Activated CD8-positive, alpha-beta memory T cell treated with anti-CD3 and anti-CD28 coated beads, Interleukin-2, amount 50 U/mL, for 1 hour (primary cell): ENCODE measurements around the gene CALCOCO2.
"Not testable (repeated sequence)": the region's sequence is repeated elsewhere in the genome, so short reads cannot be mapped to it uniquely, and the experiment has no call there.

Experiments
- DNase-seq: peaks from one replicate; pipeline ENCODE4 v3.0.0-alpha.2; 2020; ENCODE audit errors: extremely low read depth

The CALCOCO2 gene, protein sequence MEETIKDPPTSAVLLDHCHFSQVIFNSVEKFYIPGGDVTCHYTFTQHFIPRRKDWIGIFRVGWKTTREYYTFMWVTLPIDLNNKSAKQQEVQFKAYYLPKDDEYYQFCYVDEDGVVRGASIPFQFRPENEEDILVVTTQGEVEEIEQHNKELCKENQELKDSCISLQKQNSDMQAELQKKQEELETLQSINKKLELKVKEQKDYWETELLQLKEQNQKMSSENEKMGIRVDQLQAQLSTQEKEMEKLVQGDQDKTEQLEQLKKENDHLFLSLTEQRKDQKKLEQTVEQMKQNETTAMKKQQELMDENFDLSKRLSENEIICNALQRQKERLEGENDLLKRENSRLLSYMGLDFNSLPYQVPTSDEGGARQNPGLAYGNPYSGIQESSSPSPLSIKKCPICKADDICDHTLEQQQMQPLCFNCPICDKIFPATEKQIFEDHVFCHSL

DNA sequence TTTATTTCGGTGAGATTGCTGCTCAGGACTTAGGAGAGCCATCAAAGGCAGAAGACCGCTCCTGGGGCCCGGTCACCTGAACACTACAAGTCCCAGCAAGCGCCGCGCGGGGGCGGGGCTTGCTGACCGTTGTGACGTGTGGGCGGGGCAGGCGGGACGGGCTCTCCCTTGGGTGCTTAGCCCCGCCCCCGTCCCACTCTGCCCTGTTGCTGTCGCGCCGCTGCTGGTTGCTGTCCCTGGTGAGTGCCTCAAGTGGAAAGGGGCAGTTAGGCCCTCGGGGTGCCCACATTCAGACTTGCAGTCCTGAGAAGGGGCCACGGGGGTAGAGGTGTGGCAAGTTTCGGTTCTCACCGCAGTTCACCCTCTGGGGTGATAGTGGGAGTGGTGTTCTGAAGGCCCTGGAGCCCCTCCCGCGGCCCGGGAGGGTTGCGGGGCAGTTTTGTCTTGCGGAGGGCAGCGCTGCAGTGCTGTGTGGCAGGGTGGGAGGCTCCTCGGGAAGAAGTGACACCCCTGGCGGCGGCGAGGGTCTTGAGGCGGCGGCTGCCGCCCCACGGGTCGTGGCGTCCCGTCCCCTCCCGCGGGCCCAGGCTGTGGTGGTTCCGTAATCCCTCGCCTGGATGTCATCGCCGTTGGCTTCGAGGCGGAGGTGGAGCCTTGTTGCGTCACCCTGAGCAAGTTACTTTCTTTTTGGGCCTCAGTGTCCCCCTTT is at the start of gene CALCOCO2:
Gene CALCOCO2, plus strand, starts transcription at position 196 of the 709 bp plus-strand sequence. CDS start 10,673 bp downstream, outside the sequence.
- DNase-seq = peak; percentile 61

DNA sequence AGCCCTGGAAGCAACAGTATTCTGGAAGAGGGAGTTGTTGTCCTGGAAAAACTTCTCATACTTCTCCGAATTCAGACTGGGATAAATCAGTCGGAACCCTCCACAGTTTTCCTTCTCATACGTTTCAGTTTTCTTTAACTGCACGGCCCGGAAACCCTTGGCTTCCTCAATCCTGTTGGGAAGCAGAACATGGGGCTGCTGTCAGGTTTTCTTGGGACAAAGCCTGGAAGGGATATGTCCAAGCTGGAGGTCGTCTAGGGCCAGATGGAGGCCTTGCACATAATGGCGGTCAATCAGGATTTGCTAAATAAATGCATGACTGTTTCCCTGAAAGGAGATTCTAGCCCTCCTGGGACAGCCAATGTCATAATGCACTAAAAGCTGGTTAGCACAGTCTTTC is 43.0 kb upstream of the CALCOCO2 start:
- no peak for DNase-seq

DNA sequence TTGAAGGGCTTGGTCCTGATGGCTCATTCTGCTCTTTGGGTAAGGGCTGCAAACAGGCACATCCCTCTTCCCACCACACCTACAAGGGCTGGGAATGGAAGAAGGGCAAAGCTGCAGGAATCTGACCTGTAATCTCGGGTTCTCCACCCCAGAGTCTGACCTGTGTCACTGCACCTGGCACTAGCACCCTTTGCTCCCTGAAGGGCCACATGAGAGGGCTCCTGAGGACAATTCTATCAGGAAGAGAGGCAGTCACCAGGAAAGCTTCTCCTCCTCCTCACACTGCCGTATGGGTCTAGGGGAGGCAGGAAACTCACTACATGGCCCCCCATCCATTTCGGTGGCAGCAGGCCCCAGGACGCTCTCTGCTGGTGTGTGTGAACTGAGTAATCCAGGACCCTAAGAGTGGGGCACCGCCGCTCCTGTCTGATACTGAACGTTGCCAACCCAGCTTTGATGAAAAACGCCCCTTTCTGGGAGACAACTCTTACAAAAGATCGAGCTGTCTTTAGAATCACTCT is 40.2 kb upstream of the CALCOCO2 start:
- no peak for DNase-seq

DNA sequence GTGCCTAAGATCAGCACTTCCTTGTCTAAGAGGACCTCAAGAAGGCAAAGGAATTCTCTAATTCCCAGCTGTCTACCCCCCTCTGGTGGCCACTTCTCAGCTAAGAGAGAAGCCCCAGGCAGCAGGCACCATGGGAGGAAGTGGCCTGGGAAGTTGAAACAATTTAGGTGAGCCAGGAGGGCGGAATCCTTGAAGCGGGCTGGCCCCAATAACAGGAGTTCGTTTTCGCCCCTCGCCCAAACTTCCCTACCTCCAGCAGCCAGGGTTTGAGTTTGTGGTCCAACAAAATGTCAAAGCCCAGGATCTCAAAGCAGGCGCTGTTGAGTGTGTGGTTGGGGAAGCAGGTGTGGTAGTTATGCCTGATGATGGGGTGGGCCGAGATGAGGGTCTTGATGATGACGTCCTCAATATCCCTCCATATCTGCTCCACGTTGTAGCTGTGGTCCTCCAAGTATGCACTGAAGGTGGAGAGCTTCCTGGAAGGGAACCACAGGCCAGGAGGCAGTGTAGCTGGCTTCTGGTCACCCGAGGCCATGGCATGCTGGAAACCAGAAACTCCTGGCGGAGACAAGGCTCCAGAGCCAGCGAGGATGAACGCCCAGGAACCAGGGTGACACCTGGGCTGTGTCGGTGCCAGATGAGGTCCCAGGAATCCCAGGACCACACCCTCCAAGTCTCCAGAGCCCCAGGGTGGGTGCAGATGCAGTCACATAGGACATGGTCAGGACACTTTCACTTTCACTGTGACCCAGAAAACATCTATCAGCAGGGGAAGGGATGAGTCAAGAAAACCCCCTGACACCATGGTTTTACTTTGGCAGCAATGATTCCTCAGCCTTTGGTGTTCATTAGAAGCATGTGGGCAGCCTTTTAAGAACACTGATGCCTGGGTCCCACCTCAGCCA is 39.5 kb upstream of the CALCOCO2 start:
- DNase-seq = no peak

DNA sequence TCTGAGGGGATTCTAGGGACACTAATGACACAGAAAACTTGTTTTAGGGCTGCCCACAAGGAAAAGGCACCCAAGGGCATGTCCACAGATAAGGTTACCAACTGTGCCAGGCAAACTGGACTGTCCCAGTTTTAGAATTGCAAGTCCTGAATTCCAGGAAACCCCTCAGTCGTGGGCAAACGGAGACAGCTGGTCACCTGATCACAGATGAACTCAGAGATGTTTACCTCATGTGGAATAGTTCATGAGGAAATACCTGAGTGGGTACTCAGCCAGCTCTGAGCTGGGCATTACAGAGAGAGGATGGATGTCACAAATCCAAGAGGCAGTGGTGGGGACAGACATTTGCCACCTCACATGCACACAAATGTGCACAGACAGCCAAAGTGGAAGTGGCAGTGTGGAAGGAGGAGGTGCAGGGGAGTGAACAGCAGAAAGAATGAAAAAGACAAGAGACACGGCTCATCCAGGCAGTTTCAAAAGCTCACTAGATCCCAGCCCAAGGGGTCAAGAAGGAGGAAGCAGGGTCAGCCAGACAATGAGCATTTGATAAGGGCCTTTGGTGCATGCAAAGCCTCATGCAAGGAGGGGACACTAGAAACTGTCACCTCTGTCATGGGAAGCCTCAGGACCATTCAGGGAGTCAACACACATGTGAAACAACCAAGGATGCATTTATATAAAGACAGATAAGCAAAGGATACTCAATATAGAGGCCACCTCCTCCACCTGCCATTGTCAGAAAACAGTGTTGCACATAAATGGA is 38.6 kb upstream of the CALCOCO2 start:
- no peak for DNase-seq

DNA sequence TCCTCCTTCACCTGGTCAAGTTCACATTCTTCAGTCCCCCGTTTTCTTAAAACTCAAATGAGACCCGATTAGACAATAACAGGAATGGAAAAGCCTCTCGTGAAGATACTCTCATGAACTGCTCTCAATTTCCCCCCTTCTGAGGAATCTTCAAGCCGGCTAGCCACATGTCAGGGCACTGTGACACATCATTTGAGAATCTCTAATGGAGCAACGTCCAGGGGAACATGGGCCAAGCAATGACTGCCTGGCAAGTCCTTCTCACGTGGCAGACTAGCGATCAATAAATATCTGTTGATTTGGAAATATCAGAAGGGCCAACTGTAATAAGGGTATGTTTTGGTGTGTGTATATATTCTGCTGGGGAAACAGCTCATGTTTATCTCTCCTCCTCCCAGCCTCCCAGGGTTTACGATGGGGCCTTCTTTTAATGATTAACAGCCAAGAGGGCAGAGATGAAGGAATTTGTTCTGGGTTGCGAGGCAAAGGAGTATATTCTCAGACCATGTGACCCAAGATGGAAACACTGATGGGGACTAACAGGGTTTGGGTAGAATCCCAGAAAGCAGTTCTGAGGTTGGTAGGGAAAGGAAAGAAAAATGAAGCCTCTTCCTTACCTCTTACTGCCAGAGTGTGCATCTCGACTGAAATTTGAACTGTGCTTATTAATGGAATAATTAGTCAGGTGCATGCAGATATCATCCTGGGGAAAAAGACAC is 35.2 kb upstream of the CALCOCO2 start:
- DNase-seq = no peak

DNA sequence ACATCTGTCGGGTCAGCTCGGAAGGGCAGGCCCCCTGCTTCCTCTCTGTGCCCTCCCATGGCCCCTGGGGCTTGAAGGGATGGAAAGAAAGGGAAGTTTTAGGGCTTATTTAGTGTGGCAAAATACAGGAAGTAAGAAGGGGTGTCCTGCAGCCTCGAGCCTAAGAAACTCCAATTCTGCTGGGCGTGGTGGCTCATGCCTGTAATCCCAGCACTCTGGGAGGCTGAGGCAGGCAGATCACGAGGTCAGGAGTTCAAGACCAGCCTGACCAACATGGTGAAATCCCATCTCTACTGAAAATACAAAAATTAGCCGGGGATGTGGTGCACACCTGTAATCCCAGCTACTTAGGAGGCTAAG is 34.7 kb upstream of the CALCOCO2 start:
- not testable (repeated sequence) for DNase-seq

DNA sequence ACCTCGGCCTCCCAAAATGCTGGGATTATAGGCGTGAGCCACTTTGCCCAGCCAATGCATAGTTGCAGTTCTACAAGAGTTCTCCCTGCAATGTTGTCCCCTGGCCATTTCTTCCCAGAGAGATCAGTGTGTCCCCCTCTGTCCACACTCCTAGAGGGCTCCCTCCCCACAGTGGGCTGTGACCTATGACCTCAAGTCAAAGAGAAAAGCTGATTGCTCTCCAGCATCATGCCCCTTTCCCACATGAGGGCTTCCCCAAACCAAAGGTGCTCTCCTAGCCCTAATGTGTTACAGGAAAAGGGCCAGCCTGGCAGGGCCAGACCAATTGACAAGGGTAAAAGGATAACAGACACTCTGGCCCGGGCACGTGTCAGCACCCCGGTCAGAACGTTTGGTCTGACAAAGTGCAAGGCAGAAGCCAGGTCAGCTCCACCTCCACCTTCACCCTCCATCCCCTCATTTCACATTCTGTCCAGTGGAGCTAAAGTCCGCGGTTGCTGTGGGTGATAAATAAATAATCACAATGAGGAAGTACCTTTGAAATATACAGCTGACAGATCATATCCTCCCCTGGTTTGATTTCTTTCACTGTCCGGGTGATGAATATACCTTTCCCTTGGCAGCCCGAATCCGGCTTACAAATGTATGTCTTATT is 31.6 kb upstream of the CALCOCO2 start:
- no peak for DNase-seq

DNA sequence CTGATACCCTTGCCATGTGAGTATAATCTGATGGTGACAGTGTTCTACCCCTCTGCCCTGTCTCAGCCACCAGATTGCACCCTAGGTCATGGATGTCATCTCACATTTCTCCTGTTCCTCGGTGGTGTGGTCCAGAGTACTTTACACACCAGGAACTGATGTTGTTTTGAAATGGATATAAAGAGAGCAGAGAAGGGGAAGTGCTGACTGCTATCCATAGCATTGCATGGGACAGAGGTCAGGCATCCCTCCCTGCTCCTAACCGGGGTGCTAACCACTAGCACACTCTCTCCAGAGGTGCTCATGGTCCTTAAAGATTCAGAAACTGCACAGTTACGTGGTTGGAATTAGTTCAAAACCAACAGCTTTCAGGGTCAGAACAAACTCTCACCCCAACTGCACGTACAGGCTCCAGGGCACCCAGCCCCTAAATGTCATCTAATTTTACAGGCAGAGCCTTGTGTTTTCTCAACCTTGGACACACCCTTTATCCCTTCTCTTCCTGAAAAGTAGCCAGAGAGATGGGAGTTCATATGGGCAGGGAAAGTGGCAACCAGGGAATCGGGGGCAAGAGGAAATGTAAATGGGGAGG is 30.1 kb upstream of the CALCOCO2 start:
- no peak for DNase-seq

DNA sequence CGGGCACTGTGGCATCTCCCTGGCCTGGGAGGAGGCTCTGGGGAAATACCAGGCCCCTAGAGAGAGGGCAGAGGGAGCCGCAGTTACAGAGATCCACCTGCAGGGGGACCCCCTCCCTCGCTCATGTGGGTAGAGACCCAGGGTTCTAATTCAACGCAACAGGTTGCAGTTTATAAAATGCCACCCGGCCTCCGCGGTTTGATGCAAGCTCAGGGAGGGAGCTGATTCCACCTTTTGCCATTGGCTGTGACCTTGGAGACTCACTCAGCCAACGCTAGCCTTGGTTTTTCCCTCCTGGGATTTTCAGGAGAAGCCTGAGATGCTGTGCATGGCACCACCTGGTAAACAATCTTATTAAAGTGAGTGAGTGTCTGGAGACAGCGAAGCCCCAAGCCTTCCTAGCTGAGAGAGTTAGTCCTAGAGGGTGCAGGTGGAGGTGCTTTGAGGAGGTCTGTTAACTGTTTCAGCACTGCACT is 25.9 kb upstream of the CALCOCO2 start:
- DNase-seq = peak; percentile 7

DNA sequence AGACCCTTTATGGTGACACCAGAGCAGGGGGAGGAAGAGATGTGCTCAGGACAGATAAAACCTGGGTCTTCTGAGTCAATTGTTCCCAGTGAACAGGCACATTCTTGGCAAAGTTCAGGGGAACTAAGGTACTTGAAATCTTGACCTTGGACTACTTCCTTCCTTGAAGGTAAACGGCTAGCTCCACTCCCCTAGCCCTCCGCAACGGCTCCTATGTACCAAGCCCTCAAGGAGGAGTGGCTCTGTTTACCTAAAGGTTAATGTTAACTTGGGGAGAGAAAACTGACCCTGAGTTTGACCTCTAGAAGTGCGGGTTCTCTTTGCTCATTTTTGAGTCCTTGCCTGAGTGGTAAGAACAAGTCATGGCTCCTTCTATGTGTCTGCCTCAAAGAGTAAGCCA is 21.7 kb upstream of the CALCOCO2 start:
- DNase-seq = no peak

DNA sequence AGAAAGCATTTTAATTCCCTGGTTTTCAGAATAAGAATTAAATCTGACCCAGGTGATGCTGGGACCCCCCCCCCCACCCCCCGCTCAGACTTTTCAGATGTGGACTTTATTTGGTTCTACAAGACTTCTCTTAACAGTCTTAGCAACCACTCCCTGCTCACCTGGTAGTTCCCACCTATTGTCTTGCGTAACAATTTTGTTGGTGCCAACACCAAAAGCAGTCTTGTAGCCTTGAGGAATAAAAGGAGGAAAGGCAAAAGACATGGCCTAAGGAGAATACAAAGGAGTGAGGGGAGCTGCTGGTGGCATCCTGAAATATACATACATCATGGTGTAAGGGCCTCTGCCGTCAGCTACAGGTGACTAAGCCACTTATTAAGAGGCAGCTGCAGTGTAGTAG is 18.8 kb upstream of the CALCOCO2 start:
- no peak for DNase-seq

DNA sequence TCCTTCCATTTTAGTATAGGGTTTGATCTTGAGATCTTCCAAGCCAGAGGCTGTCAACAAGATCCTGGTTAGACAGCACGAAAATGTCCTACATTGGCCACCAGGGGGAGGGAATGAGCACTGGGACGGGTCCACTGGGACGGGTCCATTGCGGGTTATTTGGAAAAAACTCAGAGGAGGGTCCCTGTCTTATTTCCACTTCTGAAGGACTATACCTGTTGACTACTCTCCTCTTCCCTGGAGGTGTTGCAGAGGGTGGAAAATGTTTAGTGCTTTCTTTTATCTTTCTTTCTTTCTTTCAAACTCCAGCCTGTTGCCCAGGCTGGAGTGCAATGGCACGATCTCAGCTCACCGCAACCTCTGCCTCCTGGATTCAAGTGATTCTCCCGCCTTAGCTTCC is 16.3 kb upstream of the CALCOCO2 start:
- DNase-seq = peak; percentile 33

DNA sequence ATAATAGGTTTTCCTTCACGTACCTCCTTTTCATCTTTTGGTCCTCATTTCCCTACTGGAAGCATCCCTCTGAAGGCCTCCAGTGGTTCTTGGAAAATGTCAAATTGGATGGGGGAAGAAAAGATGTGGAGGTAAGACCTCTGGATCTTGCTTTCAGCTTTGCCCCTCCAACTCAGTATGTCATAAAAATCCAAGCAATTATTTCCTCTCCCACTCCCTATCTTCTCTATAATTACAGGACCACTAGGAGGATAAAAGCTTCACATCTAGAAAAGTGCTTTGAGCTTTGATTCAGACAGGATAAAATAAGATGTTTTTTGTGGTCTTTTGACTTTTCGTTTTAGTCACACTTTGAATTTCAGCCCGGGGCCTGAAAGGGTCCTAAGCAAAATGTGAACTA is 15.5 kb upstream of the CALCOCO2 start:
- DNase-seq = no peak

DNA sequence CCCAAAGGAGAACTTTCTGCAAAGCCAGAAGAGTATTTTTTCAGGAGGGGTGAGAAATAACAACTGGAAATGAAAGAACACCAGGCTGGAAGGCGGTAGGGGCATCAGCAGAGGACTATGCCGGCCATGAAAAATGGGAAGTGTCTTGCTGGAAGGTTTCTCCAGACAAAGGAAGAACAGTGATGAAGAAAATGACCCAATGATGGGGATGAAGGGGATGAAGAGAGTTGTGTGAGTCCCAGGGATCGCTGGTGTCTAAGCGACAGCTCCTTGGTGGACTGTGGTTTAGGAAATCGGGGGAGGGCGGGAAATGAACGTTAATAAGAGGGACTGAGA is 14.4 kb upstream of the CALCOCO2 start:
- DNase-seq = no peak

DNA sequence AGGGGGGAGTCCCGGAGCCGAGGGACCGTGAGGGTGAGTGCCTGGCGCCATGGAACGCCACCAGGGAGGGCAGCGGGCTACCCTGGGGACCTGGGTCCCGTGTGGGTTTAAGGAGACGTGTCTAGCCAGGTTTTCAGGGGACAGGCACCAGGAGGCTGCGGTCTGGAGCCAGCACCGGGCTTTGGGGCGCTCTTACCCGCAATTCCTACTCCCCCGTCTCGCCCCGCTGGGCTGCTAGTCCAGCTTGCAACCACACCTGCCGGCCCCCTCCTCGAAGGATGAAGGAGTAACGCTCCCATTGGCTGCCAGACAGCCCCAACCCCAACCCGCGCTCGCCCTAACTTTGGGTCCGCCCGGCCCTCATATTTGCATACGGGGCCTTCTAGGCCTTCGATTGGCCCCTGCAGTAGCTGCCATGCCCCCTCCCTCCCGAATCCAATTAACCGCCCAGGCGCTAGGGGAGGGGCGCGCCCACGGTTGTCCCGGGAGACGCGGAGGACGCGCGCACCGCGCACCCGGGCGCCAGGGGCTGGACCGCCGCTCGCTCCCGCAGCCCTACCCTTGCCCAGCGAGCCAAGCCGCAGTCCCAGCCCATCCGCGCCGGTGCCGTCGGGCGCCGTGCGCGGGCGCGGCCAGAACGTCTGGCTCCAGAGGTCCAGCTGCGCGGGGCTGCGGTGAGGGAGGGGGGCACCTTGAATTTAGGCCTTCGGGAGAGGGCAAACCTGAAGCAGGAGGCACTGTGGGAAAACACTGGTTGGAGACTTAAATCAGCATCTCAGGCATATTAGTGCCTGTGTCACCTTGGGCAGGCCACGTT is 13.9 kb upstream of the CALCOCO2 start, which contains the start of gene TTLL6:
Gene TTLL6, minus strand, starts transcription at position 456 of the 817 bp plus-strand sequence. Its CDS starts 157 bp downstream, at position 299.
- peak; percentile 55 for DNase-seq

DNA sequence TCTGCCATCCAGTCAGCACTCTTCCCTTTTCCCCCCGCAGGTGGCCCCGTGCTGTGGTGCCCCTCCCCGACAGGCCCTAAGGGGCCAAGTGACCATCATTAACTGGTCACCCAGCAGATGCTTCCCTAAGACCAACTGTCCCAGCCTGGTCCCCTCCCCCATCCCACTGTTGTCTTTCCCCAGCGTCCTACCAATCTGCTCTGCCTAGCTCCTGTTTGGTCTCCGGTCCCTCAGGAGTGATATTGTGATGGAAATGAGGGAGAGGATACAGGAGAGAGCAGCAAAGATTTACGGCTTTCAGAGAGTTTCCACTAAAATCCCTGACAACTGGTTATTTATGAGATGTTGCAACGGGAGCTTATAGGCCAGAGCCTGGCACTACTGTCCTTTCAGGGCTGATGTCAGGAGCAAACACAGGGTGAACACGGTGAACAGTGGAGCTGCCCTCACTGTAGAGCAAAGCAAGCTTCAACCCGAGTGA is 12.4 kb upstream of the CALCOCO2 start:
- DNase-seq = no peak

DNA sequence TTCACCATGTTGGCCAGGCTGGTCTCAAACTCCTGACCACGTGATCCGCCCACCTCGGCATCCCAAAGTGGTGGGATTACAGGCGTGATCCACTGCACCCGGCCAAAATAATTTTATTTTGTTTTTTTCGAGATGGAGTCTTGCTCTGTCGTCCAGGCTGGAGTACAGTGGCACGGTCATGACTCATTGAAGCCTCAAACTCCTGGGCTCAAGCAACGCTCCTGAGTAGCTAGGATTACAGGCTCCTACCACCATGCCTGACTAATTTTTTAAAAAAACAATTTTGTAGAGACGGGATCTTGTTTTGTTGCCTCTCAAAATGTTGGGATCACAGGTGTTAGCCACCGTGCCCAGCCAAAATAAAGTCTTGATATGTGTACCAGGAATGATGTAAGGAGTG is 11.4 kb upstream of the CALCOCO2 start:
- DNase-seq = no peak
